Mammary epithelial cell (primary cell): Measurements from ENCODE around the gene C20orf96.

ENCODE experiments used
- EZH2 ChIP-seq: IDR thresholded peaks from 2 replicates; pipeline ENCODE4 v1.6.1; 2012; ENCODE audit warnings: low read length, inconsistent platforms, borderline replicate concordance
- TF ChIP-seq, protein P1 (sequence below), 2 donors: IDR thresholded peaks in 1 of 2; conservative IDR thresholded peaks in 1 of 2; 2 replicates each; pipeline ENCODE4 v1.5.1; 2011 to 2012; ENCODE audit warnings: inconsistent platforms in 2 of 2, low read length in 2 of 2, mild to moderate bottlenecking in 2 of 2, control low read depth in 1 of 2, low read depth in 1 of 2; ENCODE audit not compliant: insufficient read depth in 1 of 2; ENCODE audit errors: extremely low read depth in 1 of 2

GRCh38 chr20:276620-277495 is 13.7 kb downstream of the C20orf96 start:
- no peak for TF ChIP-seq EZH2
- TF ChIP-seq, protein P1, sequence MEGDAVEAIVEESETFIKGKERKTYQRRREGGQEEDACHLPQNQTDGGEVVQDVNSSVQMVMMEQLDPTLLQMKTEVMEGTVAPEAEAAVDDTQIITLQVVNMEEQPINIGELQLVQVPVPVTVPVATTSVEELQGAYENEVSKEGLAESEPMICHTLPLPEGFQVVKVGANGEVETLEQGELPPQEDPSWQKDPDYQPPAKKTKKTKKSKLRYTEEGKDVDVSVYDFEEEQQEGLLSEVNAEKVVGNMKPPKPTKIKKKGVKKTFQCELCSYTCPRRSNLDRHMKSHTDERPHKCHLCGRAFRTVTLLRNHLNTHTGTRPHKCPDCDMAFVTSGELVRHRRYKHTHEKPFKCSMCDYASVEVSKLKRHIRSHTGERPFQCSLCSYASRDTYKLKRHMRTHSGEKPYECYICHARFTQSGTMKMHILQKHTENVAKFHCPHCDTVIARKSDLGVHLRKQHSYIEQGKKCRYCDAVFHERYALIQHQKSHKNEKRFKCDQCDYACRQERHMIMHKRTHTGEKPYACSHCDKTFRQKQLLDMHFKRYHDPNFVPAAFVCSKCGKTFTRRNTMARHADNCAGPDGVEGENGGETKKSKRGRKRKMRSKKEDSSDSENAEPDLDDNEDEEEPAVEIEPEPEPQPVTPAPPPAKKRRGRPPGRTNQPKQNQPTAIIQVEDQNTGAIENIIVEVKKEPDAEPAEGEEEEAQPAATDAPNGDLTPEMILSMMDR (conservative IDR thresholded peaks at IDR 0.05 in 1 of 2, IDR thresholded peaks at IDR 0.05 in 1 of 2; ENCODE audit: extremely low read depth in 1 of 2, insufficient read depth in 1 of 2, low read depth in 1 of 2, low read length in 2 of 2) = no peak
